NCI-H1694 (cell line): ENCODE data around the gene IP6K1.
"Not testable (repeated sequence)": the region's sequence is repeated elsewhere in the genome, so short reads cannot be mapped to it uniquely, and the experiment has no call there.

Experiments
- DNase-seq: peaks from one replicate; lab custom pipeline; 2025; lab: John Stamatoyannopoulos, UW

The IP6K1 gene

DNA sequence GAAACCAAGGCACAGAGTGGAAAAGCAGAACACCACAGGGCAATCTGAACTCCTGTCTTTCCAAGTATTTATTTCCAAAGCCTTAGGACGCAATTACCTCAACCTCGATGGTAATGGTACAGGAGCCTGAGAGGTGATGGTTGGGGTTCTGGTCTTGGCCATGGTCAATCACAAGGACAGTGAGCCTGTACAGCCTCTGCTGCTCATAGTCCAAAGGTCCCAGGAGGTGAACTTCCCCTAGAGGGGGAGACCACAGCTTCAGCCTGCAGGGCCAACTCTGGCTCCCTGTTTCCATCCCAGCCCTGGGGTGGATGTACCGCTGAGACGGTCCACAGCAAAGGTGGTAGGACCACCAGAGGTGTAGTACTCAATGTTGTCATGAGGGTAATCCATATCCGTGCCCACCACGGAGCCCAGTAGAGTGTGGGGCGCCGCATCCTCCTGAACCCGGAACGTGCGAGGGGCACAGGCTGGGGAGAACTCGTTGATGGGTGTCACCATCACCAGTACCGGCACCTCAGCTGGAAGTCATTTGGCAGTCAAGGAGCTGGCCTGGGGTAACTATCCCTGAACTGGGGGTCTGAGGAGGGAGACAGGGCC lies 7.2 kb upstream of the IP6K1 start:
- no peak for DNase-seq

DNA sequence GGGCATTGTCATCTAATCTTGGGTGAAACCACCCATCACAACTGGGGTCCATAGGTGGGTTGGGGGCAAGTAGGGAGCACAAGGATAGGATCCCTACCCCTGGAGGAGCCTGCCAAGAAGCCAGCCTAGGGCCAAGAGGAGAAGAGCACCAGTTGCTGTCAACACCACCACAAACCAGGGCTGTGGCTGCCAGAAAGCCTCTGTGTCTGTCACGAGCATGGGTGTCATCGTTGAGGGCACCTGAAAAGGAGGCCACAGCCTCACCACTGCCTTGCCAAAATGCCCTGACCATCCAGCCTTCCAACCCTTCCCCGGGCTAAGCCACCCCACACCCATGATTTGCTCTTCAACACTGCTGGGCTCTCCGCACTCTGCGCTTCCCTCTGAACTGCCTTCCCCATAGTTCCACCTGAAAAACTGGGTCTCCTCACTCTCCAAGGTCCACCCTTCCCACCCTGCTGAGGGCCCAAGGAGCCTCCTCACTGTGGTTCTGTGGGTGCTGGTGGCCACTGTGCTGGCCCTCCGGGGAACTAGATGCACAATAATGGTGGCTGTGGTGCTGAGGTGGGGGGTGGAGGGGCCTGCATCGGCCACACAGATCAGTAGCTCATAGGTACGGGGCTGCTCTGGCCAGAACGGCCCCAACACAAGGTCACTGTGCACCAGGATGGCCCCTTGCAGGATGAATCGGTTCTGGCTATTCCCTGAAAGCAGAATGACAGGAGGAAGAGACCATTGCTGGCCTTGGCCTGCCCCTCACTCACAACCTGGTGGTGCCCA lies 6.2 kb upstream of the IP6K1 start:
- DNase-seq = no peak

DNA sequence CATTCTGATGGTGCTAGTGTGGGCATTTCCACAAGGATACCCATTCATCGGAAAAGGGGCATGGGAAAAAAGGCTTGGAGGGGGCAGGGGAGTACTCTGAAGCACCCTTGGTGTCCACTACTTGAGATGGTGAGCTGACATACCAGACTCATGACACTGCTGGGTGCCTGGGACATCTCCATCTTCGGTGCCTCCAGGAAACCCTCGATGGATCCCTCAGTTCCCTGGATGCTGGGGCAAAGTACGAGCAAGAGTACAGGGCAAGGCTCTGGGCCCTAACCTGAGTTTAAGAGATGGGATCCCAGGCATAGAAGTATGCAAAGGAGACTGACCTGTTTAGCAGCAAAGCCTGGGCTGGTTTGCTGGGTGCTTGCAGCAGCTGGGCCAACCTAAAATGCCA lies 5.2 kb upstream of the IP6K1 start:
- no peak for DNase-seq

DNA sequence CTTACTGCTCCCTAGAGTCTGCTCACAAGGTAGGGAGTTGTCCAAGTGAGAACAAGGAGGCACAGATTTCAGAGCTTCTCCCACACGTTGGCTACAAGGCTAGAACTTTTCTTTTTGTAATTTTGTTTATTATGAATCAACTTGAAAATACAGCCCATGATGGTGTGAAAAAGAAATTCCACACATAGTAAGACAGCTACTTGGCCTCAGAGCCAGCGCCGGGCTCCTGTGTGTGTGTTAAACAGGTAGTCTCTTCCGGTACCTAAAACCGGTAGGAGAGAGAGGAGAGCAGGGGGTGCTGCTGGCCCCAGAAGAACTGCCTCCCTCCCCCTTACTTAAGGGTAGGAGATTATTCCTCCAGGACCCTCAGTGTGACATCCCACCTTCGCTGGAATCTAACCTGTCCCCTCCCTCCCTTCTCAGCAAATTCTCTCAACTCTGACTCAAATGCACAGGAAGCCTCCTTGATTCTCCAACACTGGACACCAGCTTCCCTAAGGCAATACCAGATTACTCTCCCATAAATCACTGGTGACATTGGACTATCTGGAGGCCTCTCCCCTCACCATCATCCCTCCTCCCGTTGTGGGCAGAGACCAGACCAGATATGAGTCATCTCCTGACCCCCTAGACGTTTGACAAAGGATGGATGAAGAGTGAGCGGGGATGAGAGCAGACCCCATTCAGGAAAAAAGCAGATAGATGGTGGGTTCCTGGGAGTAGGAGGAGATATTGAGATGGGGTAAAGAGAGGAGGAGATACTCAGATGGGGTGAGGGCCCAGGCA lies 4.5 kb upstream of the IP6K1 start:
- no peak for DNase-seq

DNA sequence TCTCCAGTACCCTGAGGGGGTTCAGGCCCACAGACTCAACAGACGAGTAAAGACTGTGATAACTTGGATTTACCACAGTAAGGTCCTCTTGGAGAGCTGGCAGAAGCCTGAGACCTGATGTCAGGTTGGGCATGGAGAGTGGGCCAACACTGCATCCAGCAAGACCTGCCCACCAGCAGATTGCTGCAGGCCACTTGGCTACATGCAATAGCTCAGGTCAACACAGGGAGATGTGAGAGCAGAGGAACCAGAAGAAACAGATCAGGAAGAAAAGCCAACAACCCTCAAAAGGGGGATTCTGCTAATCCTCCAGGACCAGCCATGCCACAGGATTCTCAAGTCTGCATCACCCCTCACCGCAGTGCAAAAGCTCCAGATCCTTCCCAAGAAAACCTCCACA lies 1.7 kb upstream of the IP6K1 start:
- DNase-seq = no peak

DNA sequence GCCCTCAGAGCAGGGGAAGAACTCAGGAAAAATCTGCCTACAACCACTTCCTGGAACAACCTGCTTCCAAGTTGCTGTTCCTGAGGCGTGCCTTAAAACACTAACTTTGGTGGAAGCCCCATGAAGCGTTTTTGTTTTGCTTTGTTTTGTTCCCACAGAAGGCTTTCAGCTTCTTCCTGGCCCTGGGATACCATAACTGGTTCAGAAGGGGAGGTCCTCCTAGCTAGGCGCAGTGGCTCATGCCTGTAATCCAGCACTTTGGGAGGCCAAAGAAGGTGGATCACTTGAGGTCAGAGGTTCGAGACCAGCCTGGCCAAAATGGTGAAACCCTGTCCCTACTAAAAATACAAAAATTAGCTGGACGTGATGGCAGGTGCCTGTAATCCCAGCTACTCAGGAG lies 1.2 kb upstream of the IP6K1 start:
- no peak for DNase-seq

DNA sequence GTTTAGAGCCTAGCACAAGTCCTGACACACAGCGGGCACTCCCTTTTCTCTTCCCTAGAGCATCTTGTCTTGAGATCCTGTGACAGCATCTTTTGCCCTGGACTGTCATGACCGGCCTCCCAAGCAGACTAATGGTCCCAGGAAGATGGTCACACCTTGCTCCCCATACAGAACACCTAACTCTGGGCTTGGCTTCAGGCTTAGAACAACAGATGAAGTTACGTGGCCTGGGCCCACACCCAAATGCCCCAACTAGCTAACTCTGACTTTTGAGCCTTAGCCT lies 781 bp upstream of the IP6K1 start:
- no peak for DNase-seq

DNA sequence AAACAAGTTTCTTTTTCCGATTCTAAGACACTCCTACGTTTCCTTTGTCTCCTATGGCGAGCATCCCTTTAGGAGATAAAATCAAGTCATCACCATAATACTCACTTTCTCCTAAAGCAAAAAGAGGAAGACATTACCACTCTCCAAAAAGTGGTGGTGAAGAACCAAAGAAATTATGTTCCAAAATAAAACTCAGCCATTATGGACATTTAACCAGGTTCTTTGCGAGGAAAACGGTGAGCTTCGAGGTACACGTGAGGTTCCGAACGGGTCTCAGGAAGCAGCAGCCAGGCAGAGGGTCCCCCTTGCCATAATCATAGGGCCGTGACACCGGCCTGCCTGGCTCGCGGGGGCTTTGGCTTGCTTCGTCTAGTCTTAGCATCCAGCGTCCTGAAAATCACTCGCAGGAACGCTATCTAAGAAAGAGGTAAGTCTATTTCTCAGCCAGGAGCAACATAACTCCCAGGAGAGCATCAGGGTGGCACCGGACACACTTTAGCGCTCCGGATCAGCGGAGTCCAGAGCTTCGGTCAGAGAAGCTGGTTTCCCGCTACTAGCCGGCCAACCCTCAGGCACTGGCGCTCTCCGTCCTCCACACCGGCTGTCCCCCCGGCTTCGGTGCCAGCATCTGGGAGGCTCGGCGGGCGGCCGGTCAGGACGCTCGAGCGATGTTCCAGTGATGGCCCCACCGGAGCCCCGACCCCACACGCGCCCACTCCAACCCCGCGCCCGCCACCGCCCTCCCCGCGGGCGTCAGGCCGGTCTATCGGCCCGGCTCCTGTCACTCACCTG lies 581 bp downstream of the IP6K1 start:
- DNase-seq = no peak

DNA sequence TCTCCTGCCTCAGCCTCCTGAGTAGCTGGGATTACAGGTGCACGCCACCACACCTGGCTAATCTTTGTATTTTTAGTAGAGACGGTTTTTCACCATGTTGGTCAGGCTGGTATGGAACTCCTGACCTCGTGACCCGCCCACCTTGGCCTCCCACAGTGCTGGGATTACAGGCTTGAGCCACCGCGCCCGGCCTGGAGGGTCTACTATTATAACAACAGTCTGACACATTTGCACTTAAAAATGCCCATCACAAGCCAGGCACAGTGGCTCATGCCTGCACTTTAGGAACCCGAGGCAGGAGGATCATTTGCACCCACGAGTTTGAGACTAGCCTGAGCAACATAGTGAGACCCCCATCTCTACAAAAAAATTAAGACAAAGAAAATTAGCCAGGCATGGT lies 4.1 kb downstream of the IP6K1 start:
- DNase-seq = not testable (repeated sequence)

DNA sequence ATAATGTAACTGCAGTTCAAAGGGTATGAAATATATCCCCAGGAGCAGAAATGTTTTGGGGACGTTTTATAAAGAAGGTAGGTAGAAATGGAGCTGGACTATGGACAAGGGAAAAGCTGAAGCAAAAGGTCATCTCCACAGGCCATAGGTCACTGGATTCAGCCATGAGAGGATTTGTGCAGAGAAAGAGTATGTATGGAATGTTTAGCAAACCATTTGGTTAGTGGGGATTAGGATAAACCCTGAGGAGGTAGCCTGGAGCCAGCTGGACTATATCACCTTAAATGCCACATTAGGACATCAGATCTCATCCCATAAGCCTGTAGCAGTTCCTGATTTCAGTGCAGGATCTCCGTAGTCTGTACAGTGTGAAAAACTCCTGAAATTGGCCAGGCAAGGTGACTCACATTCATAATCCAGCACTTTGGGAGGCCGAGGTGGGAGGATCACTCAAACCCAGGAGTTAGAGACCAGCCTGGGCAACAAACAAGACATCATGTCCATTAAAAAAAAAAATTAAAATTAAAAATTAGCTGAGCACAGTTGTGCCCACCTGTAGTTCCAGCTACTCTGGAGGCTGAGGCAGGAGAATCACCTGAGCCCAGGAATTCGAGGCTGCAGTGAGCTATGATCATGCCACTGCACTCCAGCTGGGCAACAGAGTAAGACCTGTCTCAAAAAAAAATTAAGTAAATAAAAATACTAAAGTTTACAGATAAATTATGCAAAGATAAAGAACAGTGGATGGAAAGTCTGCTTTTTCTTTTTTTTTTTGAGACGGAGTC lies 4.7 kb downstream of the IP6K1 start:
- DNase-seq = no peak

DNA sequence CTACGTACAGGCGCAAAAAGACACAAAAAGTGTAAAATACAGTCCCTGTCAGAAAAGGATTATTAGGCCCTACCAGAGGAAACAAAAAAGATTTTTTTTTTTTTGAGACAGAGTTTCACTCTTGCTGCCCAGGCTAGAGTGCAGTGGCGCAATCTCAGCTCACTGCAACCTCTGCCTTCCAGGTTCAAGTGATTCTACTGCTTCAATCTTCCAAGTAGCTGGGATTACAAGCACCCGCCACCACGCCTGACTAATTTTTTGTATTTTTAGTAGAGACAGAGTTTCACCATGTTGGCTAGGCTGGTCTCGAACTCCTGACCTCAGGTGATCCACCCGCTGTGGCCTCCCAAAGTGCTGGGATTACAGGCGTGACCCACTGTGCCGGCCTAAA lies 5.4 kb downstream of the IP6K1 start:
- not testable (repeated sequence) for DNase-seq

DNA sequence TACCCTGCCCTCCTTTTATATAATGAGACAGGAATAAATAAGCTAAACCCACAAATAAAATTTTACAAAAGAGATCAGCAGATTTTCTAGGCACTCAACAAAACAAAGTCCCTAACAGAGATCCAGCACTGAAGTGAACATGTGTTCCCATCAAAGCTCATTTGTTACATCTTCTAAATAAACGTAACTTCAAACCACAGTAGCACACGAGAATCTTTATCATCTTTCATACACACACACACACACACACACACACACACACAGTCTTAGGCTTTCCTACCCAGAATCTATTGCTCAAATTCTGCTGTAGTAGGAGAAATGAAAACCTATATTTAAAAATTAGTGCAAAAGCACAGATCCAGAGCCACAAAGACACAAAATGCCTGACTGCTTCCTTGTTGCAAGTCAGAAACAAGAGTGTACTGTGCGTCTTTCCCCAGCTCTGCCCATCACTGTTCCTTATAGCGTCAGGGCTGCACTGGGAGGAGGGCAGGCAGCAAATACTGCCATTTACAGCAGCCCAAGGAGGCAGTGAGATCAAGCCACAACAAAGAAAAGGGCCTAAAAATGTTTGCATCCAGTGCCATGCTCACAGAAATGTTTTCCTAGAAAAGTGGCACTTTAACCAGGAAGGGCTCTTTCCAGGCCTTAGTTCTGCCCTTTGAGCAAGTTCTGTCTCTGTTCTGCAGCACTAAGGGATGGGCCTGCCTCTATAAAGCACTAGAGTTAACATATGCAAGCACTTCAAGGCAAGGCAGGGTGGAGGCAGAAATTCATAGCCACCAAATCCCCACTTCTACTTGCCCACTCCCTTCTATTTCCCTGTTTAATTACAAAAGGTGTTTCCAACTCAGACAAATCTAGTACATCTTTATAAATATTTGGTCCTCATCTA lies 6.0 kb downstream of the IP6K1 start:
- DNase-seq = no peak

DNA sequence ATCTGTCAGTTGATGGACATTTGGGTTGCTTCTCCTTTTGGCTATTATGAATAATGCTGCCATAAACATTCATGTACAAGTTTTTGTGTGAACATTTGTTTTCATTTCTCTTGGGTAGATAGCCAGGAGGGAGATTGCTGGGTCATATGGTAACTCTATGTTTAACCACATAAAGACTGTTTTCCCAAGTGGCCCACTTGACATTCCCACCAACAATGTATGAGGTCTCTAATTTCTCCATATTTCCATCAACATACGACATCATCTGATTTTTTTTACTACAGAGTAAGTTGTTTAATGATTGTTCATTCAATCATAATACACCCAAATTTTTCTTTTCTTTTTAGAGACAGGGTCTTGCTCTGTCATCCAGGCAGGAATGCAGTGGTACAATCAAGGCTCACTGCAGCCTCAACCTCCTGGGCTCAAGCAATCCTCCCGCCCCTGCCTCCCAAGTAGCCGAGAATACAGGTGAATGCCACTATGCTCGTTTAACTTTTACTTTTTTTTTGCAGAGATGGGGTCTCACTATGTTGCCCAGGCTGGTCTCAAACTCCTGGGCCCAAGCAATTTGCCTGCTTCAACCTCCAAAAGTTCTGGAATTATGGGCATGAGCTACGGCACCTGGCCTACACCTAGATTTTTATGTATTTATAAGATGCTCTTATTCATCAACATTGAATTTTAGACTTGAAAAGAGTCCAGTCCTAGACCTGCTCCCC lies 6.8 kb downstream of the IP6K1 start:
- no peak for DNase-seq

DNA sequence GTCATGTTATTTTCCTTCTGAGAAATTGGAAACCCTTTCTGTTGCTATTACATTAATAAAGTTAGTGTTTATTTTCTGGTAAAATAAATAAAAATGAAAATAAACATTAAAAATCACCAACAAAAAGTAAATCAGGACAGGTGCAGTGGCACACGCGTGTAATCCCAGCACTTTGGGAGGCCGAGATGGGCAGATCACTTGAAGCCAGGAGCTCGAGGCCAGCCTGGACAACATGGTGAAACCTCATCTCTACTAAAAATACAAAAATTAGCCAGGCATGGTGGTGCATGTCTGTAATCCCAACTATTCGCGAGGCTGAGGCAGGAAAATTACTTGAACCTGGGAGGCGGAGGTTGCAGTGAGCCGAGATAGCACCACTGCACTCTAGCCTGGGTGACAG lies 10.2 kb downstream of the IP6K1 start:
- DNase-seq = not testable (repeated sequence)

DNA sequence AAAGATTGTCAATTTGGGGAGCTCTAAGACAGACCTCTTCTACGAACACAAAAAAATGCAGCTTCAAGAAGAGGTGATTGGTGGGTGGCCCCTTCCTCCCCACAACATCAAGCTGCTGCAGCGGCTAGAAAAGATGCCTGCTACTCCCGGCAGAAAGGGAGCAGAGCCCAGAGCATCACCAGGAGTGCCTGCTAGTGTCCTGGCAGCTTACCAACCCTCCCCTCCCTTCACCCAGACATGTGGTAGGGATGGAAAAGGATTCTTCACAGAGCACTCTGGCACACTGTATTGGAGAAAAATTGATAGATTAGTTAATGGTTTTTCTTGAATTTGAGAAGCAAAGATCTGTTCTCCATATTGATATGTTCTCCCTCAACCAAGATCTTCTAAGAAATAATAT lies 10.8 kb downstream of the IP6K1 start:
- DNase-seq = no peak

DNA sequence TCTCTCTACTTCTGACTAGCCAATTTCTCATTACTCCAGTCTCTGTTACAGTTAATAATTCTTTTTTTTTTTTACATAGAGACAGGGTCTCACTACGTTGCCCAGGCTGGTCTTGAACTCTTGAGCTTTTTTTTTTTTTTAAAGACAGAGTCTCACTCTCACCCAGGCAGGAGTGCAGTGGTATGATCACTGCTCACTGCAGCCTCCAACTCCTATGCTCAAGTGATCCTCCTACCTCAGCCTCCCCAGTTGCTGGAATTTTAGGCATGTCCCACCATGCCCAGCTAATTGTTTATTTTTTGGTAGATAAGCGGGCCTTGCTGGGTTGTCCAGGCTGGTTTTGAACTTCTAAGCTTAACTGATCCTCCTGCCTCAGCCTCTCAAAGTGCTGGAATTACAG lies 13.6 kb downstream of the IP6K1 start:
- no peak for DNase-seq

DNA sequence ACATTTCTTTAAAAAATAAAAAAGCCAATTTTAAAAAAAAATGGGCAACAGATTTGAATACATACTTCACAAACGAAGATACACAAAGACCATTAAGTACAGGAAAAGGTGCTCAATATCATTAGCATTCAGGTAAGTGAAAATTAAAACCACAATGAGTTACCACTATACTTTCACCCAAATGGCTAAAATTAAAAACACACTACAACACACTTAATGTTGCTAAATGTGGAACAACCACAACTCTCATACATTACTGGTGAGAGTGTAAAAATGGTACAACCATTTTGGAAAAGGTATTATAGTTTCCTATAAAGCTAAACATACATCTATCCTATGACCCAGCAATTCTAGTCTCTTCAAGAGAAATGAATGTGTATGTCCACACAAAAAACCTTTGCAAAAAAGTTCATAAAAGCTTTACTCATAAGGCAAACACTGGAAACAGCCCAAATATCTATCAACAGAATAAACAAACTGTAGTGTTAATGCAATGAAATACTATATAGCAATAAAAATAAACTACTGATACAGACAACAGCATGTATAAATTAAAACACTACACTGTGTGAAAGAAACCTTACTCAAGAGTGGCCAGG lies 14.9 kb downstream of the IP6K1 start:
- no peak for DNase-seq

DNA sequence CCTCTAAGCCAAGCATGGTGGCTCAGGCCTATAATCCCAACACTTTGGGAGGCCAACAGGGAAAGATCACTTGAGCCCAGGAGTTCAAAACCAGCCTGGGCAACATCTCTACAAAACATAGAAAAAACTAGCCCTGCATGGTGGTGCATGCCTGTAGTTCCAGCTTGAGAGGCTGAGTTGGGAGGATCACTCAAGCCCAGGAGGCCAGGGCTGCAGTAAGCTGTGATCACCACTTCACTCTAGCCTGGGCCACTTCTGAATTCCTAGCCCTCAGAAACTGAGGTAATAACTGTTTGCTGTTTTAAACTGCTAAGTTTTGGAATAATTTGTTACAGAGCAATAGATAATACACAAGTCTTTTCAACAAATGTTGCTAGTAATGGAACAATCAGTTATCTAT lies 16.4 kb downstream of the IP6K1 start:
- no peak for DNase-seq

DNA sequence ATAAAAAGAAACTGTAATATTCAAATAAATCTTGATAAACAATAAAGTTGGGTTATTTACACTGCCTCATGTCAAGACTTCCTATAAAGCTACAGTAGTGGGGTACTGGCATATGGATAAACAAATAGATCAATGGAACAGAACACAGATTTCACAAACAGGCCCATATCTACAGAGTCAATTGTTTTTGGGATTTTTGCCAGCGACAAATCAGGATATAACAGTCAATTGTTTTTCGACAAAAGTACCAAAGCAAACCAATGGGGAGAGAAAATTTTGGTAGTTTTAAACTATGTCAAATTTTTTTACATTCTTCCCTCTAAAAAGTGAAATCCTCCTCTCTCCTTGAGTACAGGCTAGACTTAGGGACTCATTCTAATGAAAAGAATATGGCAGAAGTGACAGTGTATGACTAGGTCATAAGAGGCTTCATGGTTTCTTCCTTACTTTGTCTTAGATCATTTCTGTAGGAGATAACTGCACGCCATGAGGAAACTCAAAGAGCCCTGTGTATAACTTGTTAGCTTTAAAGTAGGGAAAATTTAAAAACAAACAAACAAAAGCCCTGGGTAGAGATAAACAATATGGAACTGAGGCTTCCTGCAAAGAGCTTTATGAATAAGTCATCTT lies 16.9 kb downstream of the IP6K1 start:
- no peak for DNase-seq
